Activated CD8-positive, alpha-beta T cell treated with anti-CD3 and anti-CD28 coated beads, Interleukin-2, amount 10 ng/mL, durations not matched to agents 7 days and 5 days (primary cell): Measurements from ENCODE around the gene PTBP2. TPM values are rescaled to one million over a fixed set of nuclear protein-coding genes. Genes with fewer than 3 reads are reported as not detected.
"Not testable (repeated sequence)": the region's sequence is repeated elsewhere in the genome, so short reads cannot be mapped to it uniquely, and the experiment has no call there.

Source experiments
- ATAC-seq: fragments of 150-1000 bp; cut with Tn5 transposase; one replicate; pipeline ENCODE4 v1.10.0; 2021; ENCODE audit warnings: moderate library complexity
- CTCF ChIA-PET: fragments of 350-600 bp; sonication (Branson Sonifier 250); formaldehyde crosslinking; loops from one replicate; lab custom pipeline; 2021; ENCODE audit warnings: antibody characterized with exemption; lab: Charles Lee
- POLR2A ChIA-PET: fragments of 350-600 bp; sonication (Branson Sonifier 250); formaldehyde crosslinking; loops from one replicate; lab custom pipeline; 2021; ENCODE audit warnings: antibody characterized with exemption; lab: Charles Lee
- DNase-seq: peaks from one replicate; pipeline ENCODE4 v3.0.0-alpha.2; 2020
- H3K27ac Mint-ChIP-seq: one replicate; pipeline ENCODE4 v1.8.0; 2021; ENCODE audit warnings: mild to moderate bottlenecking, mixed read lengths
- H3K27me3 Mint-ChIP-seq: one replicate; pipeline ENCODE4 v1.8.0; 2021; ENCODE audit warnings: low read depth, mixed read lengths
- H3K36me3 Mint-ChIP-seq: one replicate; pipeline ENCODE4 v1.8.0; 2021; ENCODE audit warnings: low read depth, mixed read lengths
- H3K4me1 Mint-ChIP-seq: one replicate; pipeline ENCODE4 v1.8.0; 2021; ENCODE audit warnings: low read depth, mixed read lengths
- H3K4me3 Mint-ChIP-seq: one replicate; pipeline ENCODE4 v1.8.0; 2021; ENCODE audit warnings: mild to moderate bottlenecking, mixed read lengths
- H3K9me3 Mint-ChIP-seq: one replicate; pipeline ENCODE4 v1.8.0; 2022; ENCODE audit warnings: mixed read lengths; ENCODE audit not compliant: insufficient read depth
- total RNA-seq, 2 experiments: library from RNA; stranded (reverse); gene quantifications; one replicate each; pipeline ENCODE4 v1.2.3, GENCODE V29; 2021

PTBP2 gene
- total RNA-seq, 2 experiments from 2014 or later = 12.6 to 14.2 TPM

DNA sequence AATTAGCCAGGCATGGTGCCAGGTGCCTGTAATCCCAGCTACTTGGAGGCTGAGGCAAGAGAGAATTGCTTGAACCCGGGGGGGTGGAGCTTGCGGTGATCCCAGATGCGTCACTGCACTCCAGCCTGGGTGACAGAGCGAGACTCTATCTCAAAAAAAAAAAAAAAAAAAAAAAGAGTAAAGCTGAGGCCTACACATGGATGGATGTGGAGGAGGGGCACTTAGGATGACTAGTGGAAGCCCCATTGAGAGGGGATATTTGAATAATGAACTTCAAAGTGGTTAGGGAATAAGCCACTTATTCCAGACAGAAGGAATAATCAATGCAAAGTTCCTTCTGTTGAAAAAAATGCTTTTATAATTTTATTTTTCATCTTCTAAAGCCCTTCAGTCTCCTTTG lies 51.4 kb downstream of the PTBP2 start:
- DNase-seq = no peak
- Mint-ChIP-seq H3K27ac (no peak overlapping the region), H3K4me3 (no peak overlapping the region), H3K4me1 (no peaks in the 10 kb centered on the region), H3K9me3 (no peaks in the 10 kb centered on the region), H3K27me3 (no peaks in the 10 kb centered on the region), H3K36me3 (peaks cover 20% of the 10 kb centered on the region)
- CTCF ChIA-PET = no interaction called here
- ATAC-seq = no peak
- POLR2A ChIA-PET = no interaction called here

DNA sequence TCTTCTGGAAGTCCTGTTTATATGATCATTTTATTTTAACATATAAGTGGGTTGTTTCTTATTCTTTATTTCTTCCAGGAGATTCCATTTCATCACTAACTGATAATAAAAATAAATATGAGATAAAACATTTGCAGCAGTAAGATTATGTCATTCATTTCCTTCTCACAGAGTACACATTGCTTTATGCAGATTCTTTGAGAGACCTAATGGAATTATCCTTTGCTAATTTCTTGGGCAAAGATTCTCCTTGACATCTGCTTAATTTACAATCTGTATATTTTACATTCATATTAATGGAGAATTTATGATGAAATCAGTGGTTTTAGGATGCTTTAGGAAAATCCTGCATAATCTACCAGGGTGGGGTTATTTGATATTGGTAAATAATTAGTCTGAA lies 60.6 kb downstream of the PTBP2 start:
- CTCF ChIA-PET = no interaction called here
- Mint-ChIP-seq H3K4me1 (no peaks in the 10 kb centered on the region), H3K27ac (no peak overlapping the region), H3K9me3 (no peaks in the 10 kb centered on the region), H3K36me3 (peaks cover 38% of the 10 kb centered on the region), H3K27me3 (no peaks in the 10 kb centered on the region), H3K4me3 (no peak overlapping the region)
- ATAC-seq (no peak), DNase-seq (no peak)
- POLR2A ChIA-PET = no interaction called here

- DNase-seq (no peak), ATAC-seq (no peak)
- H3K36me3 Mint-ChIP-seq = peaks cover 38% of the 10 kb centered on the region
- H3K4me1 Mint-ChIP-seq = no peaks in the 10 kb centered on the region
- H3K4me3 Mint-ChIP-seq = no peak overlapping the region
- no peak overlapping the region for H3K27ac Mint-ChIP-seq
- POLR2A ChIA-PET = no interaction called here
- CTCF ChIA-PET = no interaction called here
- H3K27me3 Mint-ChIP-seq = no peaks in the 10 kb centered on the region
- no peaks in the 10 kb centered on the region for H3K9me3 Mint-ChIP-seq
Observed at GRCh38 chr1:96782856-96783255, 61.3 kb downstream of the PTBP2 start.

- ATAC-seq = no peak
- H3K36me3 Mint-ChIP-seq = peaks cover 26% of the 10 kb centered on the region
- H3K27me3 Mint-ChIP-seq = no peaks in the 10 kb centered on the region
- ChIA-PET CTCF (no interaction called here), POLR2A (no interaction called here)
- no peak for DNase-seq
- no peaks in the 10 kb centered on the region for H3K9me3 Mint-ChIP-seq
- no peak overlapping the region for H3K4me3 Mint-ChIP-seq
- H3K4me1 Mint-ChIP-seq = no peaks in the 10 kb centered on the region
- H3K27ac Mint-ChIP-seq = no peak overlapping the region
Observed at GRCh38 chr1:96790599-96790998, 69.0 kb downstream of the PTBP2 start.

GRCh38 chr1:96792220-96792619 lies 70.6 kb downstream of the PTBP2 start:
- ChIA-PET CTCF (no interaction called here), POLR2A (no interaction called here)
- DNase-seq (no peak), ATAC-seq (no peak)
- peaks cover 27% of the 10 kb centered on the region for H3K36me3 Mint-ChIP-seq
- no peaks in the 10 kb centered on the region for H3K4me1 Mint-ChIP-seq
- no peak overlapping the region for H3K4me3 Mint-ChIP-seq
- H3K27ac Mint-ChIP-seq = no peak overlapping the region
- H3K9me3 Mint-ChIP-seq = no peaks in the 10 kb centered on the region
- H3K27me3 Mint-ChIP-seq = no peaks in the 10 kb centered on the region

DNA sequence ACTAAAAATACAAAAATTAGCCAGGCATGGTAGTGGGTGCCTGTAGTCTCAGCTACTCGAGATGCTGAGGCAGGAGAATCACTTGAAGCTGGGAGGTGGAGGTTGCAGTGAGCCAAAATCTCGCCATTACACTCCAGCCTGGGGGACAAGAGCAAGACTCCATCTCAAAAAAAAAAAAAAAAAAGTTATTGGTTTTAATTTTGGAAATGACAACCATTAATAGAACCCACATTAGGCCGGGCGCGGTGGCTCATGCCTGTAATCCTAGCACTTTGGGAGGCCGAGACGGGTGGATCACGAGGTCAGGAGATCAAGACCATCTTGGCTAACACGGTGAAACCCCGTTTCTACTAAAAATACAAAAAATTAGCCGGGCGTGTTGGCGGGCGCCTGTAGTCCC lies 80.1 kb downstream of the PTBP2 start:
- DNase-seq, ATAC-seq, H3K27ac Mint-ChIP-seq, H3K27me3 Mint-ChIP-seq, POLR2A ChIA-PET, H3K4me3 Mint-ChIP-seq, CTCF ChIA-PET, H3K4me1 Mint-ChIP-seq, H3K9me3 Mint-ChIP-seq: not testable (repeated sequence)
- peaks cover 32% of the 10 kb centered on the region for H3K36me3 Mint-ChIP-seq

- ChIA-PET CTCF (no interaction called here), POLR2A (no interaction called here)
- Mint-ChIP-seq H3K9me3 (no peaks in the 10 kb centered on the region), H3K4me1 (no peaks in the 10 kb centered on the region), H3K27me3 (no peaks in the 10 kb centered on the region), H3K4me3 (no peak overlapping the region), H3K27ac (no peak overlapping the region), H3K36me3 (peaks cover 40% of the 10 kb centered on the region)
- ATAC-seq (no peak), DNase-seq (no peak)
Observed at GRCh38 chr1:96804648-96805047, 83.1 kb downstream of the PTBP2 start.

DNA sequence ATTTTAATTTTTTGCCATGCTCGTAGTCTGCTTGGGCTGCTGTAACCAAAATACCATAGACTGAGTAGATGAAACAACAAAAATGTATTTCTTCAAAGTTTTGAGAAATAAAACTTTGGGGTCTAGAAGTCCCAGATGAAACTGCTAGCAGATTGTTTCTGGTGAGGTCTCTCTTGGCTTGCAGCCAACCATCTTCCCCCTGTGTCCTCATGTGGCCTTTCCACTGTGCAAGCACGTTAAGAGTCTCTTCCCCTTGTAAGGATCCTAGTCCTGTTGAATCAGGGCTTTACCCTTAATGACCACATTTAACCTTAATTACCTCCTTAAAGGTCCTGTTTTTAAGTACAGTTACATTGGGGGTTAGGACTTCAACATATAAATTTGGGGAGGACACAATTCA lies 86.6 kb downstream of the PTBP2 start:
- ATAC-seq (no peak), DNase-seq (no peak)
- Mint-ChIP-seq H3K4me1 (no peaks in the 10 kb centered on the region), H3K27ac (no peak overlapping the region), H3K9me3 (no peaks in the 10 kb centered on the region), H3K36me3 (peaks cover 52% of the 10 kb centered on the region), H3K4me3 (no peak overlapping the region), H3K27me3 (no peaks in the 10 kb centered on the region)
- ChIA-PET CTCF (no interaction called here), POLR2A (no interaction called here)

GRCh38 chr1:96815914-96816313 lies 94.3 kb downstream of the PTBP2 start:
- no peak overlapping the region for H3K4me3 Mint-ChIP-seq
- H3K27me3 Mint-ChIP-seq = no peaks in the 10 kb centered on the region
- no peak overlapping the region for H3K27ac Mint-ChIP-seq
- ATAC-seq (no peak), DNase-seq (no peak)
- H3K4me1 Mint-ChIP-seq = peaks cover 4% of the 10 kb centered on the region
- no peaks in the 10 kb centered on the region for H3K9me3 Mint-ChIP-seq
- CTCF ChIA-PET = no interaction called here
- POLR2A ChIA-PET = no interaction called here
- peaks cover 37% of the 10 kb centered on the region for H3K36me3 Mint-ChIP-seq

- Mint-ChIP-seq H3K27ac (no peak overlapping the region), H3K4me1 (peaks cover 4% of the 10 kb centered on the region), H3K36me3 (peaks cover 23% of the 10 kb centered on the region), H3K9me3 (no peaks in the 10 kb centered on the region), H3K27me3 (no peaks in the 10 kb centered on the region), H3K4me3 (no peak overlapping the region)
- CTCF ChIA-PET = interaction anchor here (0.7 kb wide), 1 partner anchor 96 kb away, joined by 3 read pairs; no protein-coding TSS in a partner anchor
- no peak for ATAC-seq
- no peak for DNase-seq
- POLR2A ChIA-PET = no interaction called here
Observed at GRCh38 chr1:96820107-96820506, 98.5 kb downstream of the PTBP2 start.

GRCh38 chr1:96820671-96821070 lies 99.1 kb downstream of the PTBP2 start:
- no peaks in the 10 kb centered on the region for H3K27me3 Mint-ChIP-seq
- H3K4me1 Mint-ChIP-seq = peaks cover 4% of the 10 kb centered on the region
- ATAC-seq = no peak
- ChIA-PET POLR2A (no interaction called here), CTCF (interaction anchor here (0.7 kb wide), 1 partner anchor 97 kb away, joined by 3 read pairs; no protein-coding TSS in a partner anchor)
- peaks cover 21% of the 10 kb centered on the region for H3K36me3 Mint-ChIP-seq
- no peak for DNase-seq
- H3K4me3 Mint-ChIP-seq = no peak overlapping the region
- H3K27ac Mint-ChIP-seq = no peak overlapping the region
- no peaks in the 10 kb centered on the region for H3K9me3 Mint-ChIP-seq

- DNase-seq = no peak
- peaks cover 19% of the 10 kb centered on the region for H3K36me3 Mint-ChIP-seq
- ATAC-seq = no peak
- H3K4me1 Mint-ChIP-seq = peaks cover 4% of the 10 kb centered on the region
- no peak overlapping the region for H3K4me3 Mint-ChIP-seq
- no peak overlapping the region for H3K27ac Mint-ChIP-seq
- CTCF ChIA-PET = interaction anchor here (1.0 to 1.3 kb wide), 2 partner anchors 13 to 19 kb away, joined by 3 read pairs; no protein-coding TSS in a partner anchor
- POLR2A ChIA-PET = no interaction called here
- no peaks in the 10 kb centered on the region for H3K27me3 Mint-ChIP-seq
- H3K9me3 Mint-ChIP-seq = no peaks in the 10 kb centered on the region
Observed at GRCh38 chr1:96825231-96825630, 103.6 kb downstream of the PTBP2 start.

- ChIA-PET CTCF (interaction anchor here (1.0 to 1.3 kb wide), 2 partner anchors 14 to 18 kb away, joined by 3 read pairs; no protein-coding TSS in a partner anchor), POLR2A (no interaction called here)
- Mint-ChIP-seq H3K9me3 (no peaks in the 10 kb centered on the region), H3K36me3 (peaks cover 12% of the 10 kb centered on the region), H3K27ac (no peak overlapping the region), H3K4me3 (no peak overlapping the region), H3K4me1 (no peaks in the 10 kb centered on the region), H3K27me3 (no peaks in the 10 kb centered on the region)
- no peak for ATAC-seq
- DNase-seq = no peak
Observed at GRCh38 chr1:96825950-96826576, 104.5 kb downstream of the PTBP2 start.
